ENCODE data around the gene EIF3B. TPM values are rescaled to one million over a fixed set of nuclear protein-coding genes. Genes with fewer than 3 reads are reported as not detected.
"Not testable (repeated sequence)": the region's sequence is repeated elsewhere in the genome, so short reads cannot be mapped to it uniquely, and the experiment has no call there.

EIF3B gene
- polyA plus RNA-seq (ENCODE audit: insufficient read length in 3 of 3), result 100 to 1,000 TPM; 153 to 173 (median 163) TPM

DNA sequence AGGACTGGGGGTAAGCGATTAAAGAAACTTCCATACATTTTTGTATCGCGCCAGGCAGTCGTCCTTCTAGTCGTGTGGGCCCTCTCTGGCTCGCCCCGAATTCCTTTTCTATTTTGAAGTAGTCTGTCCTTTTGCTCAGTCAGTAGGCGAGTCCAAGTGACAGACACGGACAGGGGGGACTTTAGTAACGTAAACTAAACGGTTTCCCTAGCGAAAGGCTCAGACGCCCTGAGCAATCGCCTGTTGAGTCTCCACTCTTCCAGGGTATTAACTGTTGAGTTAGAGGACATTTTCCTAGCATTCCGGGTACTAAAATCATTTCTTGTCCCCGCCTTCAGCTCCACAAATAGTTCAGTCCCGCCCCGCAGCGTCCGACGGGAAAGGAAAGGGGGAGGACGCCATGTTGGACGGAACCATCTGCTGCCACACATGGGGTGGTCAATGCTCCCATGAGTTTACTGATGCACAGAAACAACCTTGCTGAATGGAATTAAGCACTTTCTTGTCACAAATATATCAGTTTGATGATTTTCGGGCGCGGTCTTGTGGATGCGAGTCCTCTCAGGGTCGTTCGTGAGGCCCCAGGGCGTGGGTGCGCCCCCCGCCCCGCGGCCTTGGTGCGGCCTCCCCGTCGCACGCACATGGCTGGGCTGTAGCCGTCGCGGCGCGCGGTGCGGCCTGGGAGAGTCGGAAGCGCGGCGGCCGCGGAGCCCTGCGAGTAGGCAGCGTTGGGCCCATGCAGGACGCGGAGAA lies at the start of gene EIF3B:
Gene EIF3B (plus strand): TSS at position 642 of the 753 bp plus-strand sequence. CDS start 95 bp downstream, at position 737.
- peak; percentile 90 to 100 (median 98) for DNase-seq (ENCODE audit: low read depth in 3 of 3, low spot score in 2 of 3)

DNA sequence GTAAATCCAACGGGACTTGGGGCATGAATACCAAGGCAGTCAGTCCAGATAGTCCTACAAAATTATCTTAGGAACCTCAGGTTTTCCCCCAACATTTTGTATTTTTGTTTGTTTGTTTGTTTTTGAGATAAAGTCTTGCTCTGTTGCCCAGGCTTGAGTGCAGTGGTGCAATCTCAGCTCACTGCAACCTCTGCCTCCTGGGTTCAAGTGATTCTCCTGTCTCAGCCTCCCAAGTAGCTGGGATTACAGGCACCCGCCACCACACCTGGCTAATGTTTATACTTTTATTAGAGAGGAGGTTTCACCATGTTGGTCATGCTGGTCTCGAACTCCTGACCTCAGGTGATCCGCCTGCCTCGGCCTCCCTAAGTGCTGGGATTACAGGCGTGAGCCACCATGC lies 49.4 kb upstream of the EIF3B start:
- not testable (repeated sequence) for DNase-seq (ENCODE audit: low read depth in 3 of 3, low spot score in 2 of 3)

- DNase-seq (ENCODE audit: low read depth in 3 of 3, low spot score in 2 of 3), result no peak
These were observed 47.9 kb upstream of the EIF3B start for GRCh38 chr7:2306688-2307087.

DNA sequence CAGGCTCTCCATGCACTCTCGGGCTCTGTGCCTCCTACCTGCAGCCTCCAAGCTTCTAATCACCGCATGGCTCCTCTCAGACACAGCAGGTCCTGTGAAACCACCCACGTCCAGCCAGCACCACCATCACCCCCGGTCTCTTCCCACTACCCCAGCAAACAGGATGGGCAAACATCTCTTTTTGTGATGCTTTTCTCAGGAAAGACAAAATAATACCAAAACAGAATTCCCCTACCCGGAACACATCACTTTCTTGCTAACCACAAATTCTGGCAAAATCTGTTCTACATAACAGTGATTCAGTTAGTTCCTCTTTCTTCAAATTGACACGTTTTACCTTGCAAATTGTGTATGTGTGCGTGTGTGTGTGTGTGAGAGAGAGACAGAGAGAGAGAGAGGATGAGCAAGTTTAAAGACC lies 46.9 kb upstream of the EIF3B start:
- no peak for DNase-seq (ENCODE audit: low read depth in 3 of 3, low spot score in 2 of 3)

DNA sequence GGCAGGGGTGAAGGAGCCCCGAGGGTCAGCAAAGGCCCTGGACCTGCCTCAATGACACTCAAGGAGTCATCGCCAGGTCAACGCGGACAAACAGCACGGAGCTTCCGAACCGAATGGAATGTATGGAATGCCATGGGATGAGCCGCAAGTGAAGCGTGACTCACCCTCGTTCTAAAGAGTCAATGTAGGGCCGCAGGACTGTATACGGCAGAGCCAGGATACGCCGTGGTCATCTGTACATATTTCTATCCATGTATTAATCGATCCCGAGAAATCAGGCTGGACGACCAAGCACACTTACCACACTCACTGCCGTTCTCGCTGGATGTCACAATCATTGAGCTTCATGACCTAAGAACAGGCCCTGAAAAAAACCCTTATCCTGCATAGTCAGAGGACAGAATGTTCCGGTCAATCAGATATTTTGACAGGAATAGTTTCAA lies 44.7 kb upstream of the EIF3B start:
- DNase-seq (ENCODE audit: low read depth in 3 of 3, low spot score in 2 of 3), result peak in 2 of 3 donors; percentile 36 to 56

DNA sequence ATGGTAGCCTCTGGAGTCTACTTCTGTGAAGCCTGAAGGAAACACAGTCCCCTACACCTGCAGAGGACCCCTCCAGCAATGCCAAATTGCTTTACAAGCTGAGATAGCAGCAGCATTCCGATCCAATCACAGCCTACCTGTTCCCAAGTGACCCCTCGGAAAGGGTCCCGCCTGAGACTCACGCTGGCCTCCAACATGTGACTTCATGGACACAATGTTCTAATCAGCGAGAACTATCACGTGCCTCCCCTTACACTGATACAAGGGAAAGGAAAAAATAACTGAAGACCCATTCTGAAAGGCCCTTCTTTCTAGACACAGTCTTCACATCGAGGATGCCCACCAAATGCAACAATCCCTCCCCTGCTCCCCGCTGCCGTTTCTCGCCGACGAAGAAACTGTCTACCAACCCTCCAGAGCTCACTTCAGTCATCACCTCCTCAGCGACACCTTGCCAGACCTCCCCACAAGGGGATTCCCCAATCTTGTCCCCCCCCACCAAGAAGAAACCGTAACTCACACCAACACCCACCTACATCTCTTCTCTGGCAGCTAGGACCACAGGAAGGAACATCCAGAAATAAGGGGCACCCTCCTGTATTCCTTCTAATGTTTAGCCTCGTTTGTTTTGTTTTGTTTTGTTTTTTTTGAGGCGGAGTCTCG lies 42.2 kb upstream of the EIF3B start:
- no peak for DNase-seq (ENCODE audit: low read depth in 3 of 3, low spot score in 2 of 3)

- DNase-seq (ENCODE audit: low read depth in 3 of 3, low spot score in 2 of 3), result no peak
These were observed 41.0 kb upstream of the EIF3B start for GRCh38 chr7:2313450-2314208.

- DNase-seq (ENCODE audit: low read depth in 3 of 3, low spot score in 2 of 3), result peak; percentile 47 to 61 (median 48)
These were observed 40.2 kb upstream of the EIF3B start, which contains the start of gene SNX8 for GRCh38 chr7:2314209-2314955. Gene SNX8, minus strand, starts transcription at chr7:2314441. Its CDS starts 20 bp downstream, at chr7:2314421.

DNA sequence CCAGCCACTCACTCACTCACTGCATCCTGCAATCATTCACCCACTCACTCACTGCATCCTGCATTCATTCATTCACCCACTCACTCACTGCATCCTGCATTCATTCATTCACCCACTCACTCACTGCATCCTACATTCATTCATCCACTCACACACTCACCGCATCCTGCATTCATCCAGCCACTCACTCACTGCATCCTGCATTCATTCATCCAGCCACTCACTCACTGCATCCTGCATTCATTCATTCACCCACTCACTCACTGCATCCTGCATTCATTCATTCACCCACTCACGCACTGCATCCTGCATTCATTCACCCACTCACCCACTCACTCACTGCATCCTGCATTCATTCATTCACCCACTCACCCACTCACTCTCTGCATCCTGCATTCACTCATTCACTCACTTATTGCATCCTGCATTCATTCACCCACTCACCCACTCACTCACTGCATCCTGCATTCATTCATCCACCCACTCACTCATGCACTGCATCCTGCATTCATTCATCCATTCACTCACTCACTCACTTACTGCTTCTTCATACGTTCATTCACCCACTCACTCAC lies 39.6 kb upstream of the EIF3B start:
- DNase-seq (ENCODE audit: low read depth in 3 of 3, low spot score in 2 of 3), result not testable (repeated sequence)

- DNase-seq (ENCODE audit: low read depth in 3 of 3, low spot score in 2 of 3), result no peak
These were observed 38.8 kb upstream of the EIF3B start for GRCh38 chr7:2315787-2316186.

DNA sequence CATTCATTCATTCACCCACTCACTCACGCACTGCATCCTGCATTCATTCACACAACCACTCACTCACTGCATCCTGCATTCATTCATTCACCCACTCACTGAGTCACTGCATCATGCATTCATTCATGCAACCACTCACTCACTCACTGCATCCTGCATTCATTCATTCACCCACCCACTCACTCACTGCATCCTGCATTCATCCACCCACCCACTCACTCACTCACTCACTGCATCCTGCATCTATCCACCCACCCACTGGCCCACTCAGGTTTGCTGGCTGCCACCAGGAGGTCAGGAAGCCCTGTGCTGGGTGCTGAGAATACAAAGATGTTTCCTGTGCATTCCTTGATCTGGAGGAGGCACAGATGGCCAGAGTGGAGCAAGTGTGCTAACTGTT lies 38.0 kb upstream of the EIF3B start:
- no peak for DNase-seq (ENCODE audit: low read depth in 3 of 3, low spot score in 2 of 3)

- no peak for DNase-seq (ENCODE audit: low read depth in 3 of 3, low spot score in 2 of 3)
These were observed 36.9 kb upstream of the EIF3B start for GRCh38 chr7:2317556-2318293.

DNA sequence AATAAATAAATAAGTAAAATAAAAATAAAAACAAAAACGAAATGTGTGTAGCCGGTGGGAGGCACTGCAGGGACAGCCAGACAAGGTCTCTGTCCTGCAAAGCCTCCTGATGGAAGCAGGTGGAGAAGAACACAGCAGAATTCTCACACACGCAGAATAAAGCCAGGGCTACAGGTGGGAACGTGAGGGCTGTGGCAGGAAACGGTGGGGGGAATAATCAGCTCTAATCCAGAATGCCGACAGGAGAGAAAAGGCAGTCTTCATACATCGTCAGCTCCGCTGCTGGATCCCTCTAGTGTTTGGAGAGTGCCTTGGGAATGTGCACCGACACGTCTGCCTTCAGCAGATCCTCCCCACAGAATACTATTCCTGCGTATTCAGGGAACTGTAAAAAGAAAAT lies 33.6 kb upstream of the EIF3B start:
- DNase-seq (ENCODE audit: low read depth in 3 of 3, low spot score in 2 of 3), result no peak

GRCh38 chr7:2325162-2325561 lies 29.5 kb upstream of the EIF3B start:
- DNase-seq (ENCODE audit: low read depth in 3 of 3, low spot score in 2 of 3), result no peak

- DNase-seq (ENCODE audit: low read depth in 3 of 3, low spot score in 2 of 3), result no peak
These were observed 27.7 kb upstream of the EIF3B start for GRCh38 chr7:2326951-2327350.

- DNase-seq (ENCODE audit: low read depth in 3 of 3, low spot score in 2 of 3), result no peak
These were observed 24.1 kb upstream of the EIF3B start for GRCh38 chr7:2330493-2330892.

- no peak for DNase-seq (ENCODE audit: low read depth in 3 of 3, low spot score in 2 of 3)
These were observed 22.9 kb upstream of the EIF3B start for GRCh38 chr7:2331707-2332106.

DNA sequence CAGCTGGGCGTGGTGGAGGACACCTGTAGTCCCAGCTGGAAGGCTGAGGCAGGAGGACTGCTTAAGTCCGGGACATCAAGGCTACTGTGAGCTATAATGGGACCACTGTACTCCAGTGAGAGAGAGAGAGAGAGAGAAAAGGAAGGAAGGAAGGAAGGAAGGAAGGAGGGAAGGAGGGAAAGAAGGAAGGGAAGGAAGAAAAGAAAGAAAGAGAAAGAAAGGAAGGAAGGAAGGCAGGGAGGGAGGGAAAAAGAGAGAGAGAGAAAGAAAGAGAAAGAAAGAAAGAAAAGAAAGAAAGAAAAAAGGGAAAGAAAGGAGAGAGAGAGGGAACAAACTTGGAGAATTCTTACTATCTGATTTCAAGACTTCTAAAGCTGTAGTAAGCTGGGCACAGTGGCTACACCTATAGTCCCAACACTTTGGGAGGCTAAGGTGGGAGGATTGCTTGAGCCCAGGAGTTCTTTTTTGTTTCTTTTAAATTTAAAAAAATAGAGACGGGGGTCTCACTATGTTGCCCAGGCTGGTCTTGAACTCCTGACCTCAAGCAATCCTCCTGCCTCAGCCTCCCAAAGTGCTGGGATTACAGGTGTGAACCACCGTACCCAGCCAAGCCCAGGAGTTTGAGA lies 21.9 kb upstream of the EIF3B start:
- DNase-seq (ENCODE audit: low read depth in 3 of 3, low spot score in 2 of 3), result not testable (repeated sequence)
